PFSK-1 (cell line): Measurements from ENCODE around the gene PACS2.

Source experiments
- POLR2AphosphoS5 ChIP-seq: IDR thresholded peaks from 2 replicates; pipeline ENCODE4 v1.6.1; 2012; ENCODE audit warnings: low read depth, mild to moderate bottlenecking, control low read depth, low read length, moderate library complexity
- REST ChIP-seq, 2 experiments: IDR thresholded peaks; 2 replicates each; pipeline versions ENCODE4 v1.6.1 to v1.8.0; 2011 to 2012; ENCODE audit warnings: low read depth in 2 of 2, low read length in 2 of 2, control low read depth in 1 of 2, inconsistent platforms in 1 of 2, mild to moderate bottlenecking in 1 of 2, moderate library complexity in 1 of 2; ENCODE audit not compliant: insufficient read depth in 1 of 2
- SIN3A ChIP-seq: IDR thresholded peaks from 2 replicates; pipeline ENCODE4 v1.6.1; 2012; ENCODE audit warnings: mild to moderate bottlenecking, low read length, moderate library complexity, borderline replicate concordance; ENCODE audit not compliant: insufficient read depth
- TAF1 ChIP-seq: IDR thresholded peaks from 2 replicates; pipeline ENCODE4 v1.6.1; 2012; ENCODE audit warnings: low read length, control low read depth, borderline replicate concordance; ENCODE audit not compliant: insufficient read depth

DNA sequence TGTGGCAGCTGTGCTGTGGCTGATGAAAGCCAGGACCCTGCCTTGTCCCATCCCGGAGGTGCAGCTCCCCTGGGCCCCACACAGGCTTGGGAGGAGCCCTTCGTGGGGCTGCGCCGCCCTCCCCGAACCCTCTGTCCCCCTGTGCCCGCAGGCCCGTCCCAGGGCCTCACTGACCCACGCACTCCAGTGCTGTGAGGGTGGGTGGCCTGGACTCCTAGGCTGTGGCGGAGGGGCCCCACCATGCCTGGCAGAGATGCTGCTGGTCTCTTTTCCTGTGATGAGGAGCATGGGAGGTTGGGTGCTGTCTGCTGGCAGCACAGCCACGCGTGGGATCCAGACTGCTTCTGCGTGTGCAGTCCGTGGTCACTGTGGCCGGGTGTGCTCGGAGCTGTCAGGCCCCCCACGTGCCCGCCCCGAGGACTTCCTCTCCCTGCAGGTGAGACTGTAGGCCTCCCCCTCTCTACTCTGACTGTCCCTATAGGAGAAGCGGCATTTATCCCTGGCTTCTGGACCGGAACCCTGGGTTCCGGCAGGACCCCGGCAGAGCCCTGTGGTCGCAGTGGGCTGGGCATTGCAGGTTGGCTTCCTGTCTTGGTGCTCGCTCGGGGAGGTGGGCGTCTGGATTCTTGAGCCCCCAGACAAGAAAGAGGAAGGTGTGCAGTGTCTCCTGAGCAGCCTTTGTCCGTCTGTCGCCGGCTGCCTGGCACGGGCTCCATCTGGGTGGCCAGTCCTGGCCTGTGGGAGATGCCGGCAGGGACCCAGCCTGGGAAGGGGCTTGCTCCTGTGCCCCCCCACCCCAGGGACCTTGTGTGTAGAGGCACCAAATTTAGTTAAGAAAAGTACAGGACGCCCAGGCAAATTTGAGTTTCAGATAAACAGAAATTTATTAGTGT lies 107.4 kb downstream of the PACS2 start:
- TF ChIP-seq POLR2AphosphoS5 = no peak
- TF ChIP-seq TAF1 = no peak
- TF ChIP-seq REST (IDR thresholded peaks at IDR 0.05; ENCODE audit: insufficient read depth in 1 of 2, low read depth in 2 of 2, low read length in 2 of 2) = no peak
- TF ChIP-seq SIN3A = no peak
